ENCODE data around the gene STAC. TPM values are rescaled to one million over a fixed set of nuclear protein-coding genes. Genes with fewer than 3 reads are reported as not detected.
"Not testable (repeated sequence)": the region's sequence is repeated elsewhere in the genome, so short reads cannot be mapped to it uniquely, and the experiment has no call there.

The STAC gene
- total RNA-seq, 2 experiments from 2014 or later: not detected

DNA sequence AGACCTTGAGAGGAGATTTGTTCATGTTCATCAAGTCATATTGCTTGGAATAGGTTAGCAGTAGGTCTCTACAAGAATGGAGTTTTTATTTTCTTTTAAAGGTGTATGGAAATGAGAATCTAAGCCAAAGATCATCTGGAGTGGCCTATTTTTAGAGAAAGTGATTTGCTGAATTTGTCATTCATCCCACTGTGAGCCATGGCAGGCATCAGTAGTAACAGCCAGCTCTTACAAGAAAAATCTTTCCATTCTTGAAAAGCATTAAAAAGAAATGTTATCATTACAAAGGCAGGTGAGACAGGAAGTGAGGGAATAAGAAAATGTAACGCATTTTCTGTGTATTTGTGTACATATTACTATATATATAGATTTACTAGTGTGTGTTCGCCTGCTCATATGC, 29.6 kb downstream of the STAC start:
- CTCF ChIA-PET: no interaction called here
- POLR2A ChIA-PET: no interaction called here

DNA sequence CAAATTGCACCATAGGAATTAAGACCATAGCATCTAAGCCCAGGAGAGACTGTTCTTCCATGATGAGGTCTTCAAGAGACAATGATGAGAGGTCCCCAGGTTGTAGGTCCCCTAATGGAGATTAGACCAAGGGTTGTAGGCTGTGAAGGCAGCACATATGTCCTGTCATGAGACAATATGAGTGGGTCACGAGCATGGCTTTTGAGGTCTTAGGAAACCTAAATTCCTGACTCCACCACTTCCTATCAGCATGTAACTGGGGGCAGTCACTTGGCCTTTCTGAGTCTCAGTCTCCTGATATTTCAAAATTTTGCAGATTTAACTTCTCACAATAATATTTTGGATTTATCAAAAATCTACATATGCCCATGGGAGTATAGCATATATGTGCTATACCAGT, 31.3 kb downstream of the STAC start:
- CTCF ChIA-PET: no interaction called here
- POLR2A ChIA-PET: no interaction called here

DNA sequence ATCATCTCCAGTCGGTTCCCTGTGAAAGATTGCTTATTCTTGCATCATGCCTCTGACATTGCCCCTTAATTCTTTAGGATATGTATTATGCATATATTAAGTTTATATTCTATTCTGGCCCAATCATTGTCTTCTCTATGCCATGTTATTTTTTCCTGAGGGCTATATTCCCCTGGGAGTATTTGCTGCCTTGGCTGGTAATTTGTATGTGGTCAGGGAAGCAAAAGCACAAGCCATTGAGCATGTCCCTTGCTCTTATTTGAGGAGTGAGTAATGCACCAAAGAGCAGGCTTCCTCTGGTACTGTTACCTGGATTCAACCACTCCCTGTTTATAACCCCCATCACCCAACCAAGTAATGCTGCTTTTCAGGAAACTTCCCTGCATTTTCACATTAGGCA, 36.3 kb downstream of the STAC start:
- ChIA-PET CTCF (no interaction called here), POLR2A (no interaction called here)

DNA sequence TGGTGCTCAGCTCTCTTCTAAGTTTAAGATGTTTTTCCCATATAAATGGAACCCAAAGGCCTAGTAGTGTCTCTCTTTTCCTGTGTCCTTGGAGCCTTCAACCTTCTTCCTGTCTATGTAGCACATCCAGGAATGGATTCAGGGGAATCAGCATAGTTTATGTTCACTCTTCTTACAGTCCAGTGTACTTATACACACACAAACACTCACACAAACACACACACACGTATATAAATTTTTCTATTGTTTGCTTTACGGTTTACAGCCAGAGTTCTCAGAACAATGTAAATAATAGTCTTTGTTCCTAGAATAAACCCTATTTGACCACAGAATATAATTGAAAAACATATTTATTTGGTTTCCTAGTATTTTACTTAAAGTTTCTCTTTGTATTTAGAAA, 36.9 kb downstream of the STAC start:
- CTCF ChIA-PET: no interaction called here
- POLR2A ChIA-PET: no interaction called here

DNA sequence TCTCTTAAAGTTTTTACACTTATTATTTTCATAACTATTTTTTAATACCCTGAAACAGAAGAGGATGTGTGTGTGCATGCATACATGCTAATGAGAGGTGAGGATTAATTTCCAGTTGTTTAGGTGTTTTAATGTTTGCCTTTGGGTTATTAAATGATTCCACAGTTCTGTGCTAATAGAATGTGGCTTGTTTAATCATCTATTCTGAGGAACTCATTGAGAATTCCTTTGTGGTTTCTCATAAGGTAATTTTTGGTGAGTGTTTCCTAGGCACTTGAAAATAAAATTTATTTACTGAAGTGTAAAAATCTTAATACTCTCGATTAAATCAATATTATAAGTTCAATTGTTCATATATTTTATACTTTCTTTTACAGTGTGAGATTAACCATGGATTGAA, 38.0 kb downstream of the STAC start:
- CTCF ChIA-PET: no interaction called here
- POLR2A ChIA-PET: no interaction called here

DNA sequence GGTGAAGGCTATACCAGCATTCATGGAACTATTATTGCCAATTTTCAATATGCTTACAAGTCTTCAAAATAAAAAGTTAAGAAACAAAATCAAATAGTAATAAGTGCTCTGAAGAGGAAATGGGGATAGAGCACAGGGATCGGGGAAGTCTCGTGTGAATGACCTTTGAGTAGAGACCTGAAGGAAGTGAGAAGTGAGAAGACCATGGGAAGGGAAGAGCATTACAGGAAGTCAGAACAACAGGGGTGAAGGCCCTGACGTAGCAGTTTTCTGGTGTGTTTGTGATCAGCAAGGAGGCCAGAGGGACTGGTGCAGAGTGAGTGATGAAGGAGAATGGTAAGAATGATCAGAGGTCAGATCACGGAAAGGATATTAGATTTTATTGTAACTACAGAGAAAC, 48.1 kb downstream of the STAC start:
- ChIA-PET CTCF (no interaction called here), POLR2A (no interaction called here)

DNA sequence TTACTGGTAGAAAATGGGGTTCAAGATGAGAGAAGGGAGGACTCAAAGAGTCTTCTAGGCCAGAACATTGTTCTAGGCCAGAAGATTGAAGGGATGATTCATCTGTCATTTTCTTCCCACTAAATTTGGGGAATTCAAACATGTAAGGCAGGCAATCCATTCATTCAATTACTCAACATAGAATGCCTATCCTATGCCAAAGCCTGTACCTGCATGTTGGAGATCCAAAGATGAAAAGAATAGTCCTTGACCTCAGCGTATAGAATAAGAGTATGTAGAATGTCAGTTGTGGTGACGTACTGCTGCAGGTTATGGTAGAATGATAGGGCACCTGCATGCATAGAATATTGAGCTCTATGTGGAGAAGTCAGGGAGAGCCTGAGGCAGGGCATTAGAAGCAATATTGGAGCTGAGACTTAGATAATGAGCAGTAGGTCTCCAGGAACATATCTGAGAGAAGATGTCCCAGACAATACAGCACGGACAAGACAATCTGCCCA, 49.7 kb downstream of the STAC start:
- CTCF ChIA-PET: no interaction called here
- POLR2A ChIA-PET: no interaction called here

DNA sequence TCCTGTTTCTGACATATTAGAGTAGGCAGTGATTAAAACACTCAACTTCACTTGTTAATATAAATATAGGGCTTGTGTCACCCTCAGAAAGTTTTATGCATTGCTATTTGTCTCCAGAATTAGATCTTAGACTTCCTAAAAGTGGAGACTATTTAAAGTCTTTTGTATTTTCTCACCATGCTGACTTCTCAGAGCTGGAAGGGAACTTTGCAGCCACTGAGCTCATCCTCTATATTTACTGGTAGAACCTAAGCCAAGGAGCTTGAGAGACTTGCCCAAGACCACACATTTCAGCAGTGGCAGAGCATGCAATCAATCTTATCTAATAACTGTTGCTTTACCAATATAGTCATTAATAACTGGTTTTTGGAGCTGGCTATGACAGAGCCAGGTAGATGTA, 53.2 kb downstream of the STAC start:
- CTCF ChIA-PET: no interaction called here
- POLR2A ChIA-PET: no interaction called here

DNA sequence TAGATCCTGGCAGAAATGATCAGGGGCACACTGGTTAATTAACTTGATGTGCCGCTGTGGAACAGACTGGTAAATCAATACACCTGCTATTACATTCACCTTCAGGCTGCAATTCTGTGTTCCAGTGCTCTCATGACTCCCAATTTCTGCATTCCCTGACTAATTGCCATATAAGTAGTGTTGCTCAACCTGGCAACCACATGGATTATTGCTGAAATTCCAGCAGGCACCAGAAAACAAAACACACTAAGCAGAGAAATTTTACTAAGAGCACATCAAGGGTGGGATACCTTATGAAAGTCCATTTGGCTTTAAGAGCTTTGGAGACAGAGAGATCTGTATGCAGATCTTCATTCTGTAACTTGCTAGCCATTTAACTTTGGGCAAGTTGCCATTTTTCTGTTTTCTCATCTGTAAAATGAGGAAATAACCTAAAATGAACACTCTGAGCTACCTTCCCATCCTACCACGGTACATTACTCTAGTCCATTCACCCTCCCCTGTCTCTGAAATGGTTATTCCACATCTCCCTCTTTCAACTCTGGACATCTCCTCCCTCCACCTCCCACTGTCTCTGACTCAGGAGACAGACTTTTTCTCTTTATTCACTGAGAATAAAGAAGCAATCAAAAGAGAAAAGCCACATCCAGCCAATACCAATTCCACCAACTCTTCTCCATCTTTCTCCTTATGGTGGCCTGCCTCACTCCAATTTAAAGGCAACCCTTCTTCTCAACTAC, 54.6 kb downstream of the STAC start:
- POLR2A ChIA-PET: no interaction called here

DNA sequence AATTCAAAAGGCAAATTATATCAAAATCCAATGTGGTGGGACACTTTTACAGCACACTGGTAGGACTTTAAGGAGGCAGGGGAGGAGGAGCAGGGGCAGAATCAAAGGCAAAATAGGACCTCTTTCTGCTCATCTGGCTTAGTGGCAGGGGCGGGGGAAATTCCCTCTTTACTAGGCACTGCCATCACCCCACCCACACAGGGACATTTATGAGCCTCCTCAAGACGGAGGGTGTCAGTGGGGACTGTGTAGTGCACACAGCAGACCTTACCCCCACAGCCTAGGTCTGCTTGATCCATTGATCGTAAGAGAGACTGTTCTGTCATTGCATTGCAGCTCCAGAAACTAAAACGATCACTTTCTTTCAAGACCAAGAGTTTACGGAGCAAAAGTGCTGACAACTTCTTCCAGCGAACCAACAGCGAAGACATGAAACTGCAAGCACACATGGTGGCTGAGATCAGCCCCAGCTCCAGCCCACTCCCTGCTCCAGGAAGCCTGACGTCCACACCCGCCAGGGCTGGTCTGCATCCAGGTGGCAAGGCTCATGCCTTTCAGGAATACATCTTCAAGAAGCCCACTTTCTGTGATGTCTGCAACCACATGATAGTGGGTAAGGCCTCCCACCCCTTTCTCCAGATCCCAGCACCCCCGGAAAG, 62.9 kb downstream of the STAC start:
- CTCF ChIA-PET: no interaction called here
- POLR2A ChIA-PET: no interaction called here

More for the DNA sequence above, 54.6 kb downstream of the STAC start:
- CTCF ChIA-PET: no interaction called here

DNA sequence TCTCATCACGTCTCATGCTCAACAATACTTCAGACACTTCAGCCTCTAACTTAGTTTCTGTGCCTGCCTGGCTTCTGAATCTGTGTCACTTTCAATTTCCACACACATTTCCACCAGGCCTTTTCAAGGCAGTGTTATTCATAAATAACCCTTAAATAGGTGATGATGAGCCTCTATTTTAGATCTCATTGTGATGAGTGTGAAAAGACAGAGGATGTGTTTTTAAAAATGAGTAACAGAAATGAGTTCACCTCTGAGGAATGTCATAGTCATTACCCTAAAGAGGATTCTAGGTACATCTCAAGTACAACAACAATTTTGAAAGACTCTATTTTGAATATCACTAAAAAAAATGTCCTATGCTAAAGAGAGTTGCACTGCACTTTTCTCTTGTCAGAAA, 64.6 kb downstream of the STAC start:
- ChIA-PET POLR2A (no interaction called here), CTCF (no interaction called here)

DNA sequence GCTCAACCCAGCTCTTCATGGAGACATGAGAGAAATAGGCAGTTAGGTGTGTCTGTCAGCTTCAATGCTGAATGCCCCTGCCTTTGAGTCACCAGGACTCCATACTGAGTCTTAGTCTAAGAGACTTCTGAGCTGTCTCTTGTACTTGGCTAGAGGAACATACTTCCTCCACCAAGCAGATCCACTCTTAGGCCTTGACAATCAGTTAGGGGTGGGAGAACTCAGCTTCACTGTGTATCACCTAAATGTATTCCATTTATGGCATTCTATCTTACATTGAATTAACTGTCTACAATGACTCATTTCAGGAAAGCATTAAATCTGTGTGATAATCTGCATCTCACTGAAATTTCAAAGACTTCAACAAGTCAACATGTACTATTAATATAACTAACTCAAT, 66.0 kb downstream of the STAC start:
- ChIA-PET POLR2A (no interaction called here), CTCF (no interaction called here)

DNA sequence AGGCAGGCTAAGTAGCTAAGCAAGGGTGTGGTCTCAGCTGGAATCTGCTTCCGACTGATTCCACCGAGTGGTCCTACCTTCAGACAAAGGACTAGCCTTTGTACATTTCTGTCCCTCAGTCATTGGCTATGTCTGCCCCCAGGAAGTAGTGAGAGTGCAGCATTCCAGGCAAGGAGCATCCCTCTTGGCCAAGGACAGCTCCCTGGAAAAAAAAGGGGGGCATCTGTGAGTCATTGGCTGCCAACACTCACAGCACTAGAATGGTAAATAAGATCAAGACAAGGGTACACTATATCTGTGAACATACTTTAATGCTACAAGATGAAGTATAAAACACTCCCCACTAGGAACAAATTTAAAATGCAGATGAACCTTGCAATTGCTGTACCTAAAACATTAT, 66.8 kb downstream of the STAC start:
- ChIA-PET POLR2A (no interaction called here), CTCF (no interaction called here)

DNA sequence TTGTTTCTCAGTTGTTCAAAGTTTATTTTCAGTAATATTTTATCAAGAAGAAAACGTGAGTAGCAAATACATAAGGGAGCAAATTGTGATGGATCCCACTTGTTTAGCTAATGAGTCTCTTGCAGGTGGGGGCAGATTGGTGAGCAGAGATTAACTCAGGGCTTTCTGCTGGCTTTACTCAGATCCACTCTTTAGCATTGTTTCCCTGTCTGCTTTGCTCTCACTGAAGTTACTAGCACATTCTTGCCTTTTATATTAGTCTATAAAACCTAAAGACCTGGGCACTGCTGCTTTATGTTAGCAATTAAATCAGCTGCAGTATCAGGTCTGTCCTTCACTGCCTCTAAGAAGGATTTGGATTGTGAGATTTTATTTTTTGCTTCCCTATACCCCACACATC, 71.5 kb downstream of the STAC start:
- ChIA-PET POLR2A (no interaction called here), CTCF (no interaction called here)

DNA sequence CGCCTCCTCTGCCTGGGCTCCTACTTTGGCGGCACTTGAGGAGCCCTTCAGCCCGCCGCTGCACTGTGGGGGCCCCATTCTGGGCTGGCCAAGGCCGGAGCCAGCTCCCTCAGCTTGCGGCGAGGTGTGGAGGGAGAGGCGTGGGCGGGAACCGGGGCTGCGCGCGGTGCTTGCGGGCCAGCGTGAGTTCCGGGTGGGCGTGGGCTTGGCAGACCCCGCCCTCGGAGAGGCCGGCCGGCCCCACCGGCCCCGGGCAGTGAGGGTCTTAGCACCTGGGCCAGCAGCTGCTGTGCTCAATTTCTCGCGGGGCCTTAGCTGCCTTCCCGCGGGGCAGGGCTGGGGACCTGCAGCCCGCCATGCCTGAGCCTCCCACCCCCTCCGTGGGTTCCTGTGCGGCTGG, 72.9 kb downstream of the STAC start:
- POLR2A ChIA-PET, CTCF ChIA-PET: not testable (repeated sequence)

DNA sequence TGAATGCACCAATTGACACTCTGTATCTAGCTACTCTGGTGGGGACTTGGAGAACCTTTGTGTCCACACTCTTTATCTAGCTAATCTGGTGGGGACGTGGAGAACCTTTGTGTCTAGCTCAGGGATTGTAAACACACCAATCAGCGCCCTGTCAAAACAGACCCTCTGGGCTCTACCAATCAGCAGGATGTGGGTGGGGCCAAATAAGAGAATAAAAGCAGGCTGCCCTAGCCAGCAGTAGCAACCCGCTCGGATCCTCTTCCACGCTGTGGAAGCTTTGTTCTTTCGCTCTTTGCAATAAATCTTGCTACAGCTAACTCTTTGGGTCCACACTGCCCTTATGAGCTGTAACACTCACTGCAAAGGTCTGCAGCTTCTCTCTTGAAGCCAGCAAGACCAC, 73.6 kb downstream of the STAC start:
- POLR2A ChIA-PET, CTCF ChIA-PET: not testable (repeated sequence)

DNA sequence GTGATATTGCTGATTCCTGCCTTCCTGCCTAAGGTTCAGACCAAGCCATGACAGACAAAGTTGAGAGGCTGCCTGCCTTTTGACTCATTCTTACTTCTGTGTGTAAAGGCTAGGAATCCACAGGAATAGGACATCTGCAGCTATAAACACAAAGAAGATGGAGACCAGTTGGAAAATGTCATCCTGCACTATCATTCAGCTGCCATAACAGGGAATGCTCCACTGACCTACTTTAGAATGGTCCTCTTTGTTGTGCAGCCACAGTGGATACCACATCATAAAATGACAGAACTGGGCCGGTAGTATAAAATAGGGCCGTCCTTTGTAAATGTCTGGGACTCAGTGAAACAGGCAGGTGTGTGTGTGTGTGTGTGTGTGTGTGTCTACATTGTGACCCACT, 75.1 kb downstream of the STAC start:
- ChIA-PET CTCF (no interaction called here), POLR2A (no interaction called here)

DNA sequence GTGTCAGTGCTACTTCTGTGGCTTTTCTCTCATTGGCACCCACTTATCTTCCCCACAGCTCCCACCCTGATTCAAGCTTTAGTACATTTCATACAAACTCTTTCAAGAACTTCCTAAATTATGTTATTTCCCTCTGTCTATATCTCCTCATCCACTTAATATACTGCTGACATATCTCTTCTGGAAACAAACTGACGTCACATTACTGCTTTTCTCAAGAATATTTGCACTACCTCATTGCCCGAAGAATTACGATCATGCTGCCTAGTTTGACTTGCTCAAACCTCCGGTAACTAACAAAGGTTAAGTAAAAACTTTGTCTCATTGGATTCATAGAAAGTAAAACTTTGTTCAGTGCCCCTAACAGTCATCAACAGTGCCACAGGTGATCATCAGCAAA, 76.5 kb downstream of the STAC start:
- ChIA-PET POLR2A (no interaction called here), CTCF (no interaction called here)

DNA sequence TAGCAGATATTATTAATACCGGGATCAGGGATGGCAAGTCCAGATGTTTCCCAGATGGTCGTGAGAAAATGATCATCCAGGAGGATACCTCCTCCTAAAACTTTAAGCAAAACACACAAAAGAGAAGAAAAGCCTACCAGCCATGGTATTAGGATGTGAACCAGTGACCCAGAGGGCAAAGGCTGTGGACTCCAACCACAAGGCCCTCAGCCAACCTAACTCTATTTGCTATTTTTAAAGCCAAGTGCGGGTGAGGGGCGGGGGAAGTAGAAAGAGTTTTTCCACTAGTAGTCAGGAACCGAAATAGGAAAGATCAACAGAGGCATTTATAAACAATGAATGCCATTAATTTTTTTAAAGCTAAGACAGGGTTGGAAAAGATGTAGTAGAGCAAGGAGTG, 77.4 kb downstream of the STAC start:
- CTCF ChIA-PET: no interaction called here
- POLR2A ChIA-PET: no interaction called here

DNA sequence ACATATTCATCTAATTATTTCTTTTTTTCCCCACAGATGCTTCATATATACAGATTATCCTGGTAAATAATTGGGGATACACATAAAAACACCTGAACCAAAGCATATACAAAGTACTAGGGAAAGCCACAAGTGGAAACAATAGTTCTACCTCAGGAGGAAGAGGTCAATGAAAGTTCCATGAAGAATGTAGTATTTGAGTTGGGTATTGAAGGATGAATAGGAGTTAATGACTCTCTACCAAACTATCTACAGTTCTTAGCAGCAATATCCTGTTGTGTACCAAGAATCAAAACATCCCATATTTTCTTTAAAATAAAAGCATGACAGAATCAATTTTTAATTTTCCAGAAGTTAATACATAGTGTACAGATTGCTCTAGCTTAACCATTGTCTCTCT, 78.9 kb downstream of the STAC start:
- CTCF ChIA-PET: no interaction called here
- POLR2A ChIA-PET: no interaction called here

DNA sequence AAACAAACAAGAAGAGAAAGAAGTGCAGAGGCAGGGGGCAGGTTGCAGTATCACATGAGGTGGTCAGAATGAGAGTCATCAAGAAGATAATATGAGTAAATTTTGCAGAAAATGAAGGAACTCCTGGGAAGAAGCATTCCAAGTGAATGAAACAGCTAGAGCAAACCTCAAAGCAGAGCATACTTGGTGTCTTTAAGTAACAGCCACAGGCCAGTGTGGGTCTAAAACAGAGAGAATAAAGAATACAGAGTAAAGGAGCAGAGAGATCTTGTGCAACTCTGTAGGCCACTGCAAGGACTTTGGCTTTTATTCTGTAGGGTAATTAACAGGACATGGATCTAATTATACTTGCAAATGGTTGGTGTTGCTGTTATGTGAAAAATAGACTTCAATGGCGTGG, 81.3 kb downstream of the STAC start:
- CTCF ChIA-PET: no interaction called here
- POLR2A ChIA-PET: no interaction called here

DNA sequence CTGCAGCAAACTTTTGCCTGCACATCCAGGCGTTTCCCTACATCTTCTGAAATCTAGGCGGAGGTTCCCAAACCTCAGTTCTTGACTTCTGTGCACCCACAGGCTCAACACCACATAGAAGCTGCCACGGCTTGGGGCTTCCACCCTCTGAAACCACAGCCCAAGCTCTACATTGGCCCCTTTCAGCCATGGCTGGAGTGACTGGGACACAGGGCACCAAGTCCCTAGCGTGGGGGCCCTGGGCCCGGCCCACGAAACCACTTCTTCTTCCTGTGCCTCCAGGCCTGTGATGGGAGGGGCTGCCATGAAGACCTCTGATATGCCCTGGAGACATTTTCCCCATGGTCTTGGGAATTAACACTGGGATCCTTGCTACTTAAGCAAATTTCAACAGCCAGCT, 91.7 kb downstream of the STAC start:
- CTCF ChIA-PET: not testable (repeated sequence)

More for the DNA sequence above, 91.7 kb downstream of the STAC start:
- POLR2A ChIA-PET: not testable (repeated sequence)
